Measurements from ENCODE around the gene TMA7. TPM values are rescaled to one million over a fixed set of nuclear protein-coding genes. Genes with fewer than 3 reads are reported as not detected.

Gene TMA7
- total and polyA plus RNA-seq, 9 of the 15 experiments (the other 6 are each of a cell fraction or from before 2014, with no cell fraction given) = 209 to 1,003 (median 486) TPM

DNA sequence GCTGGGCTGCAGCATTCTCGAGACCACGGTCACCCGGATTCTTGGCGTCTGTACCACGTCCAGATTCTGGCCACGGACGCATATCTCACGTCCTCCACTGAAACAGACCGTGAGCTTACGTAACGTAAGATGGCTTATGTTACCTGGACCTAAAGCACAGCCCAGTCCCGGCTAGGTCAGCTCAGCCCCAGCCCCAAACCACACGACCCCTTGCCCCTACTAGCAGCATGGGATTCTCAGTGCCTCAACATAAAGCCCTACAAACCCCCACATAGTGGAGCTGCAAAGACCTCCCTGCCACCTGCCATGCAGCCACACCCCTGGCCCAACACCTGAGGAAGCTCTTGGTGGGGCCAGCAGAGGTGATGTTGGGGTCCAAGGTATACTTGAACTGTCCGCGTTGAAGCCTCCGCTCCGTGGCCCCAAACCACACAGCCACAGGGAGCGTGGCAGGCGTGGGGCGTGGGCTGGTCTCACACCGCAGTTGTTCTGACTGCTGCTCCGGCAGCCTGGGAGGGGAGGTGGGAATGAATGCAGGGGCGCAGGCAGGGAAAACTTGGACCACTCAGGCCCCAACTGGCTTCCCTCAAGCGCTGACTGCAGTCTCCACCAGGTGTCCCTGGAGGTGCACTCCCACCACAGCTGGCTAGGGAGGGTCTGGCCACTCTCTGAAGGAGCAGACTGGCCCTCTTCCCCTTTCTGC, 24.7 kb upstream of the TMA7 start:
- Histone ChIP-seq H3K4me1 (replicated peaks in 1 of 2; ENCODE audit: control insufficient read depth in 2 of 2, insufficient read depth in 2 of 2, low read length in 2 of 2) (peaks cover 0 to 5% of the 10 kb centered on the region in 2 experiments; a peak in 2 of 5 replicates), H2AFZ (ENCODE audit: low read depth, low read length) (no peak overlapping the region), H3K4me2 (ENCODE audit: insufficient read depth, low read length) (no peak overlapping the region), H3K79me2 (ENCODE audit: control insufficient read depth, insufficient read depth, low read length) (no peaks in the 10 kb centered on the region), H4K20me1 (replicated peaks; ENCODE audit: control insufficient read depth, insufficient read depth, low read length) (no peaks in the 10 kb centered on the region), H3K9me1 (ENCODE audit: control insufficient read depth, insufficient read depth, low read length) (no peaks in the 10 kb centered on the region), H3K4me3 (no peak overlapping the region), H3K36me3 (ENCODE audit: control insufficient read depth, insufficient read depth, low read length) (no peaks in the 10 kb centered on the region), H3K9me3 (replicated peaks; ENCODE audit: control insufficient read depth, insufficient read depth, low read depth, low read length) (no peaks in the 10 kb centered on the region), H3K9ac (ENCODE audit: insufficient read depth in 1 of 2, low read depth in 2 of 2, low read length in 2 of 2) (no peak overlapping the region), H3K27ac (ENCODE audit: extremely low read depth, low read depth, low read length) (no peak overlapping the region), H3K27me3 (ENCODE audit: control insufficient read depth in 2 of 2, insufficient read depth in 2 of 2, low read length in 2 of 2) (no peaks in the 10 kb centered on the region)
- ChIA-PET CTCF (ENCODE audit: low intra/inter-chr PET ratio) (no interaction called here), POLR2A (interaction anchor here (0.6 to 1.0 kb wide), 4 partner anchors 9 to 38 kb away, joined by 3 to 4 read pairs (median 3); no protein-coding TSS in a partner anchor)
- no peak for DNase-seq (ENCODE audit: extremely low read depth in 1 of 4, low spot score in 3 of 4)
- BruUV-seq (replicated peaks) = no TSS peak
- TF ChIP-seq, protein P1, sequence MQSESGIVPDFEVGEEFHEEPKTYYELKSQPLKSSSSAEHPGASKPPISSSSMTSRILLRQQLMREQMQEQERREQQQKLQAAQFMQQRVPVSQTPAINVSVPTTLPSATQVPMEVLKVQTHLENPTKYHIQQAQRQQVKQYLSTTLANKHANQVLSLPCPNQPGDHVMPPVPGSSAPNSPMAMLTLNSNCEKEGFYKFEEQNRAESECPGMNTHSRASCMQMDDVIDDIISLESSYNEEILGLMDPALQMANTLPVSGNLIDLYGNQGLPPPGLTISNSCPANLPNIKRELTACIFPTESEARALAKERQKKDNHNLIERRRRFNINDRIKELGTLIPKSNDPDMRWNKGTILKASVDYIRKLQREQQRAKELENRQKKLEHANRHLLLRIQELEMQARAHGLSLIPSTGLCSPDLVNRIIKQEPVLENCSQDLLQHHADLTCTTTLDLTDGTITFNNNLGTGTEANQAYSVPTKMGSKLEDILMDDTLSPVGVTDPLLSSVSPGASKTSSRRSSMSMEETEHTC (IDR thresholded peaks at IDR 0.05) = no peak
- peak in 1 of 3 experiments; percentile 17; a peak in 1 of 6 replicates for TF ChIP-seq CTCF (IDR thresholded peaks at IDR 0.05 in 2 of 3, conservative IDR thresholded peaks at IDR 0.05 in 1 of 3; ENCODE audit: insufficient read depth in 2 of 3, low read depth in 1 of 3, low read length in 3 of 3)
- intact Hi-C loops (cut with micrococcal nuclease) = no loop called here
- no peak for FAIRE-seq
- WGBS (ENCODE audit: insufficient coverage, low coverage, missing lambda C conversion rate) = 77% methylated on average over 16 of the region's 24 CpGs
- in situ Hi-C loops (cut with MboI) = no loop called here
- ATAC-seq = peak; percentile 50; the same call in 2 of the 3 replicates

Measured in K562 (cell line).